ENCODE data around the gene SUSD3. TPM values are rescaled to one million over a fixed set of nuclear protein-coding genes. Genes with fewer than 3 reads are reported as not detected.

Gene SUSD3
- total RNA-seq, 1 donor from 2014 or later, result not detected

GRCh38 chr9:93028448-93029006, 30.0 kb upstream of the SUSD3 start:
- no peak for DNase-seq (ENCODE audit: low read depth in 2 of 2)

GRCh38 chr9:93030642-93031628, 27.6 kb upstream of the SUSD3 start:
- DNase-seq (ENCODE audit: low read depth in 2 of 2), result no peak

- no peak for DNase-seq (ENCODE audit: low read depth in 2 of 2)
Measured at GRCh38 chr9:93031629-93032430, 26.7 kb upstream of the SUSD3 start.

- DNase-seq (ENCODE audit: low read depth in 2 of 2), result no peak
Measured at GRCh38 chr9:93032545-93032944, 26.0 kb upstream of the SUSD3 start.

- no peak for DNase-seq (ENCODE audit: low read depth in 2 of 2)
Measured at GRCh38 chr9:93033531-93033930, 25.0 kb upstream of the SUSD3 start.

GRCh38 chr9:93035106-93035660, 23.3 kb upstream of the SUSD3 start:
- no peak for DNase-seq (ENCODE audit: low read depth in 2 of 2)

GRCh38 chr9:93035821-93036351, 22.6 kb upstream of the SUSD3 start:
- DNase-seq (ENCODE audit: low read depth in 2 of 2), result no peak

GRCh38 chr9:93036887-93037475, 21.5 kb upstream of the SUSD3 start:
- DNase-seq (ENCODE audit: low read depth in 2 of 2), result no peak

GRCh38 chr9:93037476-93037971, 21.0 kb upstream of the SUSD3 start:
- no peak for DNase-seq (ENCODE audit: low read depth in 2 of 2)

- DNase-seq (ENCODE audit: low read depth in 2 of 2), result no peak
Measured at GRCh38 chr9:93038918-93039317, 19.6 kb upstream of the SUSD3 start.

- DNase-seq (ENCODE audit: low read depth in 2 of 2), result no peak
Measured at GRCh38 chr9:93039456-93039855, 19.0 kb upstream of the SUSD3 start.

- DNase-seq (ENCODE audit: low read depth in 2 of 2), result no peak
Measured at GRCh38 chr9:93039976-93040375, 18.5 kb upstream of the SUSD3 start.

GRCh38 chr9:93040409-93040808, 18.1 kb upstream of the SUSD3 start:
- no peak for DNase-seq (ENCODE audit: low read depth in 2 of 2)

- DNase-seq (ENCODE audit: low read depth in 2 of 2), result no peak
Measured at GRCh38 chr9:93041108-93041802, 17.2 kb upstream of the SUSD3 start.

GRCh38 chr9:93043122-93043521, 15.4 kb upstream of the SUSD3 start:
- DNase-seq (ENCODE audit: low read depth in 2 of 2), result no peak

GRCh38 chr9:93045521-93045920, 13.0 kb upstream of the SUSD3 start:
- DNase-seq (ENCODE audit: low read depth in 2 of 2), result no peak

- no peak for DNase-seq (ENCODE audit: low read depth in 2 of 2)
Measured at GRCh38 chr9:93048566-93049448, 9.7 kb upstream of the SUSD3 start.

GRCh38 chr9:93049491-93049890, 9.0 kb upstream of the SUSD3 start:
- no peak for DNase-seq (ENCODE audit: low read depth in 2 of 2)

GRCh38 chr9:93050231-93050630, 8.3 kb upstream of the SUSD3 start:
- no peak for DNase-seq (ENCODE audit: low read depth in 2 of 2)
